Measurements from ENCODE around the gene RBMS3.

Gene RBMS3

DNA sequence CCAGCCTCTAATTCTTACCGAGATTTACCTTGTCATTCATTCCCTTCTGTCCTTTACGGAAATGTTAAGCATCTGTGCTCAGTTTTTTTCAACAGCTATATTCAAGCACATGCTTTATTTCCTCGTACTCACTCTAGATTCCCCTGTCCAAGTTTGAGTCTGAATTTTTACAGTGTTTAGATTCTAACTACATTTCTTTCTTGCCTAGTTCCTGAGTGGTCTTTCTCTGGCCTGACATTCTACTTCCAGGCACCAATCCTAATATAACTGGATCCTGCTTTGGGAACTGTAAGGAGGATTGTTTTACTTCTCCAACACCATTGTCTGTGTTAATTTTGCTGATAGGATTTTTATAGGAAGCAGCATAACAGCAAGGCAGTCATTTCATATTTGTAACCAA lies 222.4 kb downstream of the RBMS3 start:
- Histone ChIP-seq H3K9ac (ENCODE audit: low read depth, low read length) (no peak overlapping the region), H3K27me3 (ENCODE audit: control insufficient read depth, insufficient read depth, low read length) (no peaks in the 10 kb centered on the region)

DNA sequence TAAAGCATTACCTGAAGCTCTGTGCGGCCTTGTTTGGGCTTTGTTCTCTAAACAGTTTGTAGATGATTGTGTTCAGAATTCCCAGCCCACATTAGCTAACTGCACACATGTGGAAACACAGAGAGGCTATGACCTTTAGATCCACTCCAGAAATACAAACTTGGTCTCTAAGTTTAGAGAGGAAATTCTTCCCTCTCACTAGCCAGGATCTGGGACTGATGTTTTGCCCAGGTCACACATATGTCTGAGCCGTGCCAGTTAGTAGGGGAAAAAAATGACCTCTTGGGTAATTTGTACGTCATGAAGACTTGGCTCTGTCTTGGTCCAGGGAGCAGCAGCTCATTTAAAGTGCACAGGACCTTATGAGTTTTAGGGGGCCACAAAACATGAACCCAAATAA lies 223.1 kb downstream of the RBMS3 start:
- no peaks in the 10 kb centered on the region for H3K9me3 ChIP-seq (ENCODE audit: control insufficient read depth, insufficient read depth, low read length)
- no peak overlapping the region for H3K4me3 ChIP-seq (ENCODE audit: low read depth, low read length)
- H3K36me3 ChIP-seq (ENCODE audit: control insufficient read depth, insufficient read depth, low read length) = no peaks in the 10 kb centered on the region
- no peak overlapping the region for H3K9ac ChIP-seq (ENCODE audit: low read depth, low read length)
- H3K27me3 ChIP-seq (ENCODE audit: control insufficient read depth, insufficient read depth, low read length) = no peaks in the 10 kb centered on the region
- no peaks in the 10 kb centered on the region for H3K4me1 ChIP-seq (ENCODE audit: control insufficient read depth, insufficient read depth, low read length)

More for the DNA sequence above, 222.4 kb downstream of the RBMS3 start:
- no peaks in the 10 kb centered on the region for H3K36me3 ChIP-seq (ENCODE audit: control insufficient read depth, insufficient read depth, low read length)
- H3K4me1 ChIP-seq (ENCODE audit: control insufficient read depth, insufficient read depth, low read length) = no peaks in the 10 kb centered on the region
- no peaks in the 10 kb centered on the region for H3K9me3 ChIP-seq (ENCODE audit: control insufficient read depth, insufficient read depth, low read length)
- H3K4me3 ChIP-seq (ENCODE audit: low read depth, low read length) = no peak overlapping the region

DNA sequence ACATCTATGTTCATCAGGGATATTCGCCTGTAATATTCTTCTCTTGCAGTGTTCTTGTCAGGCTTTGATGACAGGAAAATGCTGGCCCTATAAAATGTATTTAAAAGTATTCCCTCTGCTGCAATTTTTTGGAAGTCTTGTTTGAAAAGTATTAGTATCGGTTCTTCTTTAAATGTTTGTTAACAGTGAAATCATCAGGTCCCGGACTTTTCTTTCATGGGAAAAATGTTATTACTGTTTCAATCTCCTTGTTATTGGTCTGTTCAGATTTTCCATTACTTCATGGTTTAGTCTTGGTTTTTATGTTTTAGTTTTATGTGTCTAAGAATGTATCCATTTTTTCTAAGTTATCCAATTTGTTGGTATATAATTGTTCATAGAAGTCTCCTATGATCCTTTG lies 225.6 kb downstream of the RBMS3 start:
- no peaks in the 10 kb centered on the region for H3K9me3 ChIP-seq (ENCODE audit: control insufficient read depth, insufficient read depth, low read length)
- H3K4me3 ChIP-seq (ENCODE audit: low read depth, low read length) = no peak overlapping the region
- no peaks in the 10 kb centered on the region for H3K27me3 ChIP-seq (ENCODE audit: control insufficient read depth, insufficient read depth, low read length)
- no peaks in the 10 kb centered on the region for H3K36me3 ChIP-seq (ENCODE audit: control insufficient read depth, insufficient read depth, low read length)
- no peak overlapping the region for H3K9ac ChIP-seq (ENCODE audit: low read depth, low read length)
- H3K4me1 ChIP-seq (ENCODE audit: control insufficient read depth, insufficient read depth, low read length) = no peaks in the 10 kb centered on the region

DNA sequence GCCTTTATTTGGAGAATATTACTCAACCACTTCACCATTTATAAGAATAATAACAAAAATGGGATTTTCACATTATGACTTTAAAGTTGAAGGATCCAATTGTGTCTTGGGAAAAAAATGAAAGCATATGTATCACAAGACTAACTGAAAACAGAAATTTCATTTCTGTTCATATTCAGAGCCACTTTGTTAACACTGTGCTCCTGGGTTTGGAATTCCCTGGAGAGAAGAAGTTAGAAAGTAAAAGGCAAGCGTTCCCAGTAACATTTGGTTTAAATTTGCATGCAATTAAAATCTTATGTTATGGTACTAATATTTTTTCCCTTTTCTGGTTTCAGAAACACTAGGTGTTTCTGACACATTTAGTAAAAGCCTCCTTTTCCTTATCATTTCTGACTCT lies 230.8 kb downstream of the RBMS3 start:
- H3K27me3 ChIP-seq (ENCODE audit: control insufficient read depth, insufficient read depth, low read length) = no peaks in the 10 kb centered on the region
- H3K4me1 ChIP-seq (ENCODE audit: control insufficient read depth, insufficient read depth, low read length) = peaks cover 11% of the 10 kb centered on the region
- H3K9me3 ChIP-seq (ENCODE audit: control insufficient read depth, insufficient read depth, low read length) = no peaks in the 10 kb centered on the region
- H3K9ac ChIP-seq (ENCODE audit: low read depth, low read length) = no peak overlapping the region
- no peak overlapping the region for H3K4me3 ChIP-seq (ENCODE audit: low read depth, low read length)
- H3K36me3 ChIP-seq (ENCODE audit: control insufficient read depth, insufficient read depth, low read length) = no peaks in the 10 kb centered on the region

DNA sequence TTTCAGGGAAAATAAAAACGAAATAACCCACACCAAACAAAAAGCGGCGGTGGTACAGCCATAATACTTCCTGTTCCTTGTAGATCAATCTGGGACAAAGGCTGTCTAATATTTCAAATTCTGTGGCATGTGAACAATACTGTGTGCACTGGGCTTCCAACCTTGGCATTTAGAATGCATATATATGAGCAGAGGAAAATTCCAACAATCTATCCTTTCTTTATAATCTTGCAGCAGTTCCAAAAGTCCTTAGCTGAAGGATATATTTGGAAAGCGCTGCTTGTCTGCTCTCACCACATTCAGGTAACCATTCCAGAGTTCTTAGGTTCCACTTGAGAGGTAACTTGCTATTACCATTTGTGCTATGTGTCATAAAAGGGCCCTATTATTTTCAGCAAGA lies 231.8 kb downstream of the RBMS3 start:
- Histone ChIP-seq H3K9ac (ENCODE audit: low read depth, low read length) (no peak overlapping the region), H3K4me3 (ENCODE audit: low read depth, low read length) (no peak overlapping the region), H3K9me3 (ENCODE audit: control insufficient read depth, insufficient read depth, low read length) (no peaks in the 10 kb centered on the region)

DNA sequence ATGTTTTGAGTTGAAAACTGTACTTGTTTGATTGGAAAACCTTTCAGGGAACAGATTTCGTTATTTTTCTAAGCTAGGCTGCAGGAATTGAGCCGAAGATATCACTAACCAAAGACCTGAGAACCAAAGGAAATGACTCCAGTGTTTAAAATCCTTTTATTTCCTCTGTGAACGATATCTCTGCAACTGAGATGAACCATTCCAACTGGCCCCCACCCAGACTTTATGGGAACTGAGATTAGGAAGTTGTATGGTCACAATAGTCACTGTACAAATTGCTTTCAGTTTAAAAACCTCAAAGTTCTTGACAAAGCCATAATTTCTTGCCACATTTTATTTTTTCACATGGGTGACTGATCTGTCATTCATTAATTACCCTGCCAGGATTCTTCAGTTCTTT lies 232.4 kb downstream of the RBMS3 start:
- peaks cover 11% of the 10 kb centered on the region for H3K4me1 ChIP-seq (ENCODE audit: control insufficient read depth, insufficient read depth, low read length)
- no peaks in the 10 kb centered on the region for H3K9me3 ChIP-seq (ENCODE audit: control insufficient read depth, insufficient read depth, low read length)
- H3K36me3 ChIP-seq (ENCODE audit: control insufficient read depth, insufficient read depth, low read length) = no peaks in the 10 kb centered on the region
- H3K4me3 ChIP-seq (ENCODE audit: low read depth, low read length) = no peak overlapping the region
- H3K9ac ChIP-seq (ENCODE audit: low read depth, low read length) = no peak overlapping the region
- H3K27me3 ChIP-seq (ENCODE audit: control insufficient read depth, insufficient read depth, low read length) = no peaks in the 10 kb centered on the region

More for the DNA sequence above, 231.8 kb downstream of the RBMS3 start:
- Histone ChIP-seq H3K4me1 (ENCODE audit: control insufficient read depth, insufficient read depth, low read length) (peaks cover 11% of the 10 kb centered on the region), H3K36me3 (ENCODE audit: control insufficient read depth, insufficient read depth, low read length) (no peaks in the 10 kb centered on the region), H3K27me3 (ENCODE audit: control insufficient read depth, insufficient read depth, low read length) (no peaks in the 10 kb centered on the region)

DNA sequence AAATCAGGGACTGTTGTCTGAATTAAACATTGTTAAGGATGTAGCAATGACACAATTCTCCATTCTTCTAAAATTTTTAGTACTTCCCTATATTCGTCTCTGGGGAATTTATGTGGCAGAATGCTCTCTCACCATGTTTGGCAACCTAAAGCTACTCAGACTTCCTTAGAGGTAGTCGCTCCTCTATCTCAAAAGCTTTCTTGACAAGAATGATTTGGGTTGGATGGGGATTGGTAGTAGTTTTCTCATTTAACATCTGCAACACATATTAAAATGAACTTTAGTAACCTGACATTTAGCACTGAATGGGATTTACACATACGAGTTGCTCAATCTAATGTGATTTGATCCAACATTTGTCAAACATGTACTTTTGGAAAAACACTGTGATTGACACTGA lies 233.3 kb downstream of the RBMS3 start:
- no peak overlapping the region for H3K9ac ChIP-seq (ENCODE audit: low read depth, low read length)
- no peaks in the 10 kb centered on the region for H3K27me3 ChIP-seq (ENCODE audit: control insufficient read depth, insufficient read depth, low read length)
- H3K36me3 ChIP-seq (ENCODE audit: control insufficient read depth, insufficient read depth, low read length) = no peaks in the 10 kb centered on the region
- no peaks in the 10 kb centered on the region for H3K9me3 ChIP-seq (ENCODE audit: control insufficient read depth, insufficient read depth, low read length)
- H3K4me3 ChIP-seq (ENCODE audit: low read depth, low read length) = no peak overlapping the region
- peaks cover 11% of the 10 kb centered on the region for H3K4me1 ChIP-seq (ENCODE audit: control insufficient read depth, insufficient read depth, low read length)

DNA sequence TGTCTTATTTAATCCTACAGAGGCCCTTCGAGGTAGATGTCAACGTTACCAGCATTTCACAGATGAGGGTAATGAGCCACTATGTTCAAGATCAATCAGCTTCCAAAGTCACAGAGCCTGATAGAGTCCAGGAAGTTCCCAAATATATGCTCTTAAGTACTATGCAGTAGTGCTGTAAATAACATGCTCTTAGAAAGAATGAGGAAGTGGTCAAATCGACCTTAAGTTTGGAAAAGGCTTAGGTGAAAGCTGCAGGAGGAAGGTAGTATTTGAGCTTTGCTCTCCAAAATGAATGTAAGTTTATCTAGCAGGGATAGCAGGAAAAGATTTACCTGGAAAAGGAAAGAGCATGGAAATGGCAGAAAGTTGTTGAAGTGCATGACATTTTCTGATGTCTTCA lies 234.0 kb downstream of the RBMS3 start:
- Histone ChIP-seq H3K9ac (ENCODE audit: low read depth, low read length) (no peak overlapping the region), H3K9me3 (ENCODE audit: control insufficient read depth, insufficient read depth, low read length) (no peaks in the 10 kb centered on the region), H3K4me1 (ENCODE audit: control insufficient read depth, insufficient read depth, low read length) (peaks cover 11% of the 10 kb centered on the region), H3K4me3 (ENCODE audit: low read depth, low read length) (no peak overlapping the region), H3K27me3 (ENCODE audit: control insufficient read depth, insufficient read depth, low read length) (no peaks in the 10 kb centered on the region), H3K36me3 (ENCODE audit: control insufficient read depth, insufficient read depth, low read length) (no peaks in the 10 kb centered on the region)

DNA sequence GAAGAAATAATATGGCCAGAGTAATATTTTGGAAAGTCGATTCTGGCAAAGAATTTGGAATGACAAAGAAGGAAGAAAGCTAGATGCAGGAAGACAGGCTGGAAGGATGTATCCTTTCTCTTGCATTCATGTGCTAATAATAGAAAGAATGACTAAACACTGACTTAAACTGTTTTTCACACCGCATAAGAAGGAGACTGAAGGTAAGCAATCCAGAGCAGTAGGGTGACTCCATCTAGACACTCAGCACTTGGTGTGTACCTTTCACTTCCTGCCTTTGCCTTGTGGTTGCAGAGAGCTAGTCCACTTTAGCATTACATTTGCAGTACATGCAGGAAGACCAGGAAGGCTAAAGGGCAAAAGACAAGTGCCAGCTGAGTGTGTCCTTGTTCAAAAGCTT lies 234.6 kb downstream of the RBMS3 start:
- H3K9ac ChIP-seq (ENCODE audit: low read depth, low read length) = no peak overlapping the region
- no peak overlapping the region for H3K4me3 ChIP-seq (ENCODE audit: low read depth, low read length)
- peaks cover 11% of the 10 kb centered on the region for H3K4me1 ChIP-seq (ENCODE audit: control insufficient read depth, insufficient read depth, low read length)
- no peaks in the 10 kb centered on the region for H3K27me3 ChIP-seq (ENCODE audit: control insufficient read depth, insufficient read depth, low read length)
- no peaks in the 10 kb centered on the region for H3K9me3 ChIP-seq (ENCODE audit: control insufficient read depth, insufficient read depth, low read length)
- no peaks in the 10 kb centered on the region for H3K36me3 ChIP-seq (ENCODE audit: control insufficient read depth, insufficient read depth, low read length)

DNA sequence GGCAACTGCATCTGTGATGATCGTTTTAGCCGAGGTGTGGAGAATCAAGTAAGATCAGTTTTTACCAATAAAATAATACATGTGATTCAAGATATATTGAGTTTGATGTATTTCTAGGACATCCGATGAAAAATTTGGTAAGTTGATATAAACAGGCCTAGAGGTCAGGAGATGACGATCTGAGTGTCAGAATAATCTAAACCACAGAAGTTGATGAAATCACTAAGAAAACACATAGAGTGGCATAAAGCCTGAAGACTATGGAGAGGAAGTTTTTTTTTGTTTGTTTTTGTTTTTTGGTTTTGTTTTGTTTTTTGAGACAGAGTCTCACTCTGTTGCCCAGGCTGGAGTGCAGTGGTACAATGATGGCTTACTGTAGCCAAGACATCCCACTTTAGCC lies 235.3 kb downstream of the RBMS3 start:
- H3K27me3 ChIP-seq (ENCODE audit: control insufficient read depth, insufficient read depth, low read length) = no peaks in the 10 kb centered on the region
- no peak overlapping the region for H3K4me3 ChIP-seq (ENCODE audit: low read depth, low read length)
- H3K9me3 ChIP-seq (ENCODE audit: control insufficient read depth, insufficient read depth, low read length) = no peaks in the 10 kb centered on the region
- H3K9ac ChIP-seq (ENCODE audit: low read depth, low read length) = no peak overlapping the region
- no peaks in the 10 kb centered on the region for H3K36me3 ChIP-seq (ENCODE audit: control insufficient read depth, insufficient read depth, low read length)
- H3K4me1 ChIP-seq (ENCODE audit: control insufficient read depth, insufficient read depth, low read length) = peaks cover 11% of the 10 kb centered on the region

DNA sequence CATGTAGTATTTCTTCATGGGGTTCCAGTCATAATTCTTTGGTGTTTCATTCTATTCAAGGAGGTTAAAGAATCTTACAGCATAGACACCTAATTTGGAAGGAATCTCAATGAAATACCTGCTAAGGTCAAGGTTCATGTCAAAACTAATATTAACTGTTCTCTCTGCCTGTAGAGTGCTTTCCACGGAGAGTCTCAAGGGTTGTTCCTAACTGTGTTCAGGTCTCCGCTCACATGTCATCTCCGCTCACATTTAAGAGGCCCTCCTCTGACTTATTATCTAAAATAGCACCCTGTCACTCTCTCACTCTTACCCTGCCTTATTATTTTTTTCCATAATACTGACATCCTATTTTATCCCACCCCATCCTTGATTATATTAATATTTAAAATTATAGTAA lies 239.9 kb downstream of the RBMS3 start:
- Histone ChIP-seq H3K4me1 (ENCODE audit: control insufficient read depth, insufficient read depth, low read length) (peaks cover 2% of the 10 kb centered on the region), H3K9me3 (ENCODE audit: control insufficient read depth, insufficient read depth, low read length) (no peaks in the 10 kb centered on the region), H3K4me3 (ENCODE audit: low read depth, low read length) (no peak overlapping the region), H3K27me3 (ENCODE audit: control insufficient read depth, insufficient read depth, low read length) (no peaks in the 10 kb centered on the region), H3K36me3 (ENCODE audit: control insufficient read depth, insufficient read depth, low read length) (no peaks in the 10 kb centered on the region), H3K9ac (ENCODE audit: low read depth, low read length) (no peak overlapping the region)

DNA sequence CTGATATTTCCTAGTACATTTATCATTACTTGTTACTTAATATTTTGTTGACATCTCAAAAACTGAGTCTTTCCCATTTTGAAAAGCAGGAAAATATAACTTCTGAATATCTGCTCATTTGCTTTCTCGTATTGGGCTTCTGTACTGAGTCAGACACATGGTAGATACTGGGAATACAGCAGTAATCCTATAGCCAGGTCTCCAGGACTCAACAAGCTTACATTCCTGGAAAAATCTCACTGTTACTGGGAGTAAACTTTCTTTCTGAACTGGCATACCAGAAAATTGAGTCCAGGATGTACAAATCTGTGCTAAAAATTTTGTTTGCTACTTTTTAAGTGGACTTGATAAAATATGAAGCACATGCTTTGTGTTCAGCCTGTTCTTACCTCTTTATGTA lies 240.4 kb downstream of the RBMS3 start:
- Histone ChIP-seq H3K9ac (ENCODE audit: low read depth, low read length) (no peak overlapping the region), H3K36me3 (ENCODE audit: control insufficient read depth, insufficient read depth, low read length) (no peaks in the 10 kb centered on the region), H3K4me3 (ENCODE audit: low read depth, low read length) (no peak overlapping the region), H3K9me3 (ENCODE audit: control insufficient read depth, insufficient read depth, low read length) (no peaks in the 10 kb centered on the region), H3K4me1 (ENCODE audit: control insufficient read depth, insufficient read depth, low read length) (no peaks in the 10 kb centered on the region), H3K27me3 (ENCODE audit: control insufficient read depth, insufficient read depth, low read length) (no peaks in the 10 kb centered on the region)

DNA sequence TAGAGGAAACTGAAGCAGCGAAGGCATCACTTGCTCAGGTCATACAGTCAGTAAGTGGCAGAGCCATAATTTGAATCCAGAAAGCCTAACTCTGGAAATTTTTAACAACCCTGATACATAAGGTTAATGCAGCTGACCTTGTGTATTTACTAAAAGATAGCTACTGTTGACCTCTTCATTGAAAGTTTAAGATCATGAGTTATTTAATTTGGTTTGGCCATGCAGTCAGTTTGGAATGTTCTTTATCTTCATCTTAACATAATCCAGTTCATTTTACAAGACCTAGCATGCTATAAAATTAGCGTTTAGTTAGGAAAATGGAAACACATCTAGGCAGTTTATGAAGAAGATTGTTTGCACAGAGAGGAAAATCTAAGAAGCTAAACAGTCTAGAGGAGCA lies 240.9 kb downstream of the RBMS3 start:
- no peaks in the 10 kb centered on the region for H3K27me3 ChIP-seq (ENCODE audit: control insufficient read depth, insufficient read depth, low read length)
- no peaks in the 10 kb centered on the region for H3K4me1 ChIP-seq (ENCODE audit: control insufficient read depth, insufficient read depth, low read length)
- H3K9ac ChIP-seq (ENCODE audit: low read depth, low read length) = no peak overlapping the region
- H3K9me3 ChIP-seq (ENCODE audit: control insufficient read depth, insufficient read depth, low read length) = no peaks in the 10 kb centered on the region
- H3K36me3 ChIP-seq (ENCODE audit: control insufficient read depth, insufficient read depth, low read length) = no peaks in the 10 kb centered on the region
- H3K4me3 ChIP-seq (ENCODE audit: low read depth, low read length) = no peak overlapping the region

Data from iPS-15b (cell line).